ENCODE measurements around the gene PTK6.

Gene PTK6

DNA sequence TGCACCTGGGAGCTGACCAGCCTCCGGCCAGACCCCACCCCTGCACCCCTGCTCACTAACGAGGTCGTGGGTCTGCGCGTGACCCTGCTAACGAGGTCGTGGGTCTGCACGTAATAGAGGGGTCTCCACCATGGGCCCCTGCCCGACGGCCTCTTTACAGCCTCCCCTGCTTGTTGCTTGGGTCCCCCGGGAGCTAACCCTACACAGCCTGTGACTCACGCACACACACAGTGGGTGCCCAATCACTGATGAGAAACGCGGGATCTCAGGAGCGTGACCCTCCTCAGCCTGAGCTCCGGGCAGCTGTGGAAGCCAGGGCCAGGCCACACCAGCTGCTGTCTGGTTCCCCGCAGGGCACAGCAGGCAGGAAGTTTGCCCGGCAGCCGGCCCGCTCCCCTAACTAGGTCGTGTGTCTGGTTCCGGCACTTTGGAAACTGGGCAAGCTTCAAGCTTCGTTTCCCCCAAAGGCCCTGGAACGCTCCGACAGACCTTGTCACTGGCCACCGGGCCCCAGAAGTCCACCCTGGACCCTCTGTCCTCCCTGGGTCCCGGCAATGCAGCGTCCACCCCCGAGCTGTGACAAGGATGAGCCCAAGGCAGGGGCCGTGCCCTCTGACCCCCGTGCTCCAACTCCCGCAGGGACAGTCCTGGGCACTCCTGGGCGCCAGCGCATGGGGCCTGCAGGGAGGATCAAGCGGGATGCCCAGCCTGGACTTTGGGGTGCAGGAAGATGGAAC, 767 bp downstream of the PTK6 start (continued):
- TF ChIP-seq ZBTB11 (tag by site-specific recombination; conservative IDR thresholded peaks at IDR 0.05; ENCODE audit: low read depth) (no peak), BCL11B (tag by site-specific recombination; IDR thresholded peaks at IDR 0.05; ENCODE audit: low read depth) (peak; percentile 15; the same call in 1 of the 2 replicates), BCL11A (tag by site-specific recombination; IDR thresholded peaks at IDR 0.05; ENCODE audit: low read depth) (0 out of 2 replicates have a peak, but pooled peaks have one; percentile 12), IKZF3 (tag by site-specific recombination; IDR thresholded peaks at IDR 0.05) (0 out of 2 replicates have a peak, but pooled peaks have one; percentile 9), ZEB2 (tag by site-specific recombination; IDR thresholded peaks at IDR 0.05) (0 out of 2 replicates have a peak, but pooled peaks have one; percentile 26), SP2 (tag by site-specific recombination; IDR thresholded peaks at IDR 0.05) (0 out of 2 replicates have a peak, but pooled peaks have one; percentile 12), ZNF600 (tag by site-specific recombination; IDR thresholded peaks at IDR 0.05) (0 out of 2 replicates have a peak, but pooled peaks have one; percentile 31)
- TF ChIP-seq, protein P1, sequence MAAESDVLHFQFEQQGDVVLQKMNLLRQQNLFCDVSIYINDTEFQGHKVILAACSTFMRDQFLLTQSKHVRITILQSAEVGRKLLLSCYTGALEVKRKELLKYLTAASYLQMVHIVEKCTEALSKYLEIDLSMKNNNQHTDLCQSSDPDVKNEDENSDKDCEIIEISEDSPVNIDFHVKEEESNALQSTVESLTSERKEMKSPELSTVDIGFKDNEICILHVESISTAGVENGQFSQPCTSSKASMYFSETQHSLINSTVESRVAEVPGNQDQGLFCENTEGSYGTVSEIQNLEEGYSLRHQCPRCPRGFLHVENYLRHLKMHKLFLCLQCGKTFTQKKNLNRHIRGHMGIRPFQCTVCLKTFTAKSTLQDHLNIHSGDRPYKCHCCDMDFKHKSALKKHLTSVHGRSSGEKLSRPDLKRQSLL (tag by site-specific recombination; IDR thresholded peaks at IDR 0.05), result no peak
- TF ChIP-seq, protein P2, sequence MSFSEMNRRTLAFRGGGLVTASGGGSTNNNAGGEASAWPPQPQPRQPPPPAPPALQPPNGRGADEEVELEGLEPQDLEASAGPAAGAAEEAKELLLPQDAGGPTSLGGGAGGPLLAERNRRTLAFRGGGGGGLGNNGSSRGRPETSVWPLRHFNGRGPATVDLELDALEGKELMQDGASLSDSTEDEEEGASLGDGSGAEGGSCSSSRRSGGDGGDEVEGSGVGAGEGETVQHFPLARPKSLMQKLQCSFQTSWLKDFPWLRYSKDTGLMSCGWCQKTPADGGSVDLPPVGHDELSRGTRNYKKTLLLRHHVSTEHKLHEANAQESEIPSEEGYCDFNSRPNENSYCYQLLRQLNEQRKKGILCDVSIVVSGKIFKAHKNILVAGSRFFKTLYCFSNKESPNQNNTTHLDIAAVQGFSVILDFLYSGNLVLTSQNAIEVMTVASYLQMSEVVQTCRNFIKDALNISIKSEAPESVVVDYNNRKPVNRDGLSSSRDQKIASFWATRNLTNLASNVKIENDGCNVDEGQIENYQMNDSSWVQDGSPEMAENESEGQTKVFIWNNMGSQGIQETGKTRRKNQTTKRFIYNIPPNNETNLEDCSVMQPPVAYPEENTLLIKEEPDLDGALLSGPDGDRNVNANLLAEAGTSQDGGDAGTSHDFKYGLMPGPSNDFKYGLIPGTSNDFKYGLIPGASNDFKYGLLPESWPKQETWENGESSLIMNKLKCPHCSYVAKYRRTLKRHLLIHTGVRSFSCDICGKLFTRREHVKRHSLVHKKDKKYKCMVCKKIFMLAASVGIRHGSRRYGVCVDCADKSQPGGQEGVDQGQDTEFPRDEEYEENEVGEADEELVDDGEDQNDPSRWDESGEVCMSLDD (tag by site-specific recombination; IDR thresholded peaks at IDR 0.05), result 0 out of 2 replicates have a peak, but pooled peaks have one; percentile 7

DNA sequence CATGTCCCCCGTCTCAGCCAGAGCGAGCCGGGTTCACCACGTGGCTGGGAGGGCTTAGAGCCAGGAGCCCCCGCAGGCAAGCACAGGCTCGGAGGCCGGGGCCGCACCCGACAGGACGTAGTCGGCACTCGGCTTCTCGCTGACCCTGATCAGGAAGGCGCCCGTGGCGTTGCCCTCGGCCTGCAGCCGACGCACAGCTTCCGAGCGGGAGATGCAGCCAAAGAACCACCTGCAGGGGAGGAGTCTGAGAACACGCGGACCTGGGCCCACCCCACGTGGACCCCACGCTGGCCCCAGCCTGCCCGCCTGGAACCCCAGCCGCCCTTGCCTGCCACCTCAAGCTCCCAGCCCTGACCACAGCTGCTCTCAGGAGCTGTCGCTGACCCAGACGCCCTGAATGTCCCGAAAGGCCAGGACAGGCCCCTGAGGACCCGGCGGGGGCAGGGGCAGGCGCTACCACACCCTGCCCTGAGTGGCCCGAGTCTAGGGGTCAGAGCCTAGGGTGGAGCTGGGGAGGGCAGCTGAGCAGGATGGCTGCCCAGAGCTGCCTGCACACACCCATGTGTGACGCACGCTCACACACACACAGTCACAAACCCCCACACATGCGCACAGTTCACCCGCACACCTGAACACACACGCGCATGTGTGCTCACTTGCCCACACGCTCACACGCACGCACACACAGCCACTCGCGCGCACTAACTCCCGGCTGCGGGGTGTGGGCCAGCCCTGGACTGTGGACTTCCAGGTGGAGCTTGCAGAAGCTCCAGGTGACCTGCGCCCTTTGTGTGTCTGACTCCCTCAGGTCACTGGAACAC, 2.1 kb downstream of the PTK6 start:
- Histone ChIP-seq H3K36me3 (ENCODE audit: control insufficient read depth in 2 of 2, insufficient read depth in 1 of 2, low read length in 2 of 2) (no peaks in the 10 kb centered on the region), H3K4me1 (ENCODE audit: control insufficient read depth, insufficient read depth, low read length) (no peaks in the 10 kb centered on the region), H3K4me3 (ENCODE audit: low read depth, low read length) (no peak overlapping the region), H3K9me3 (ENCODE audit: control insufficient read depth, insufficient read depth, low read depth, low read length) (no peaks in the 10 kb centered on the region), H3K27ac (ENCODE audit: extremely low read depth, low read depth, low read length) (no peak overlapping the region)
- POLR2A ChIA-PET, result interaction anchor here (0.8 to 1.4 kb wide), 2 partner anchors 9 to 11 kb away, joined by 3 read pairs; no protein-coding TSS in a partner anchor
- CTCF ChIA-PET, result interaction anchor here (0.6 kb wide), 1 partner anchor 273 kb away, joined by 3 read pairs; no protein-coding TSS in a partner anchor
- TF ChIP-seq, protein P3, sequence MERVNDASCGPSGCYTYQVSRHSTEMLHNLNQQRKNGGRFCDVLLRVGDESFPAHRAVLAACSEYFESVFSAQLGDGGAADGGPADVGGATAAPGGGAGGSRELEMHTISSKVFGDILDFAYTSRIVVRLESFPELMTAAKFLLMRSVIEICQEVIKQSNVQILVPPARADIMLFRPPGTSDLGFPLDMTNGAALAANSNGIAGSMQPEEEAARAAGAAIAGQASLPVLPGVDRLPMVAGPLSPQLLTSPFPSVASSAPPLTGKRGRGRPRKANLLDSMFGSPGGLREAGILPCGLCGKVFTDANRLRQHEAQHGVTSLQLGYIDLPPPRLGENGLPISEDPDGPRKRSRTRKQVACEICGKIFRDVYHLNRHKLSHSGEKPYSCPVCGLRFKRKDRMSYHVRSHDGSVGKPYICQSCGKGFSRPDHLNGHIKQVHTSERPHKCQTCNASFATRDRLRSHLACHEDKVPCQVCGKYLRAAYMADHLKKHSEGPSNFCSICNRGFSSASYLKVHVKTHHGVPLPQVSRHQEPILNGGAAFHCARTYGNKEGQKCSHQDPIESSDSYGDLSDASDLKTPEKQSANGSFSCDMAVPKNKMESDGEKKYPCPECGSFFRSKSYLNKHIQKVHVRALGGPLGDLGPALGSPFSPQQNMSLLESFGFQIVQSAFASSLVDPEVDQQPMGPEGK (tag by site-specific recombination; IDR thresholded peaks at IDR 0.05), result peak; percentile 33; the same call in 1 of the 2 replicates
- TF ChIP-seq, protein P4, sequence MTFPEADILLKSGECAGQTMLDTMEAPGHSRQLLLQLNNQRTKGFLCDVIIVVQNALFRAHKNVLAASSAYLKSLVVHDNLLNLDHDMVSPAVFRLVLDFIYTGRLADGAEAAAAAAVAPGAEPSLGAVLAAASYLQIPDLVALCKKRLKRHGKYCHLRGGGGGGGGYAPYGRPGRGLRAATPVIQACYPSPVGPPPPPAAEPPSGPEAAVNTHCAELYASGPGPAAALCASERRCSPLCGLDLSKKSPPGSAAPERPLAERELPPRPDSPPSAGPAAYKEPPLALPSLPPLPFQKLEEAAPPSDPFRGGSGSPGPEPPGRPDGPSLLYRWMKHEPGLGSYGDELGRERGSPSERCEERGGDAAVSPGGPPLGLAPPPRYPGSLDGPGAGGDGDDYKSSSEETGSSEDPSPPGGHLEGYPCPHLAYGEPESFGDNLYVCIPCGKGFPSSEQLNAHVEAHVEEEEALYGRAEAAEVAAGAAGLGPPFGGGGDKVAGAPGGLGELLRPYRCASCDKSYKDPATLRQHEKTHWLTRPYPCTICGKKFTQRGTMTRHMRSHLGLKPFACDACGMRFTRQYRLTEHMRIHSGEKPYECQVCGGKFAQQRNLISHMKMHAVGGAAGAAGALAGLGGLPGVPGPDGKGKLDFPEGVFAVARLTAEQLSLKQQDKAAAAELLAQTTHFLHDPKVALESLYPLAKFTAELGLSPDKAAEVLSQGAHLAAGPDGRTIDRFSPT (tag by site-specific recombination; IDR thresholded peaks at IDR 0.05), result peak; percentile 70
- TF ChIP-seq ZFP69B (tag by site-specific recombination; IDR thresholded peaks at IDR 0.05), result peak; percentile 85; the same call in 1 of the 2 replicates
- no peak for TF ChIP-seq ZBTB49 (tag by site-specific recombination; IDR thresholded peaks at IDR 0.05; ENCODE audit: low read depth)
- no peak for TF ChIP-seq ZBTB17 (tag by site-specific recombination; IDR thresholded peaks at IDR 0.05)
- peak; percentile 63; the same call in 1 of the 2 replicates for TF ChIP-seq BCL11A (tag by site-specific recombination; IDR thresholded peaks at IDR 0.05; ENCODE audit: low read depth)

Data from HEK293 (cell line).